GM12892 (cell line): ENCODE results near the gene CRYBG2.
A peak's percentile ranks its signal among the peaks of the same experiment; 100 is the strongest.

ENCODE experiments used
- DNase-seq: peaks from one replicate; pipeline ENCODE4 v3.0.0; 2011; ENCODE audit not compliant: insufficient read length
- FAIRE-seq: peaks from 2 replicates; lab custom pipeline; 2011; peaks lifted over from hg19 to GRCh38; lab: Jason Lieb, UNC
- POLR2A ChIP-seq: IDR thresholded peaks from 2 replicates; pipeline ENCODE4 v1.6.1; 2011; ENCODE audit warnings: low read depth, low read length, control low read depth
- POLR2AphosphoS5 ChIP-seq: IDR thresholded peaks from 2 replicates; pipeline ENCODE4 v1.6.1; 2011; ENCODE audit warnings: low read depth, low read length, control low read depth
- TAF1 ChIP-seq: IDR thresholded peaks from 2 replicates; pipeline ENCODE4 v1.6.1; 2011; ENCODE audit warnings: low read depth, mild to moderate bottlenecking, control low read depth, low read length, borderline replicate concordance

The CRYBG2 gene

GRCh38 chr1:26327956-26328362 is 26.0 kb downstream of the CRYBG2 start:
- DNase-seq (no peak), FAIRE-seq (no peak)
- no peak for TF ChIP-seq POLR2AphosphoS5
- no peak for TF ChIP-seq TAF1

GRCh38 chr1:26324550-26324949 is 29.4 kb downstream of the CRYBG2 start:
- no peak for FAIRE-seq
- TF ChIP-seq POLR2AphosphoS5 (no peak), TAF1 (no peak), POLR2A (no peak)
- no peak for DNase-seq

GRCh38 chr1:26323382-26323781 is 30.5 kb downstream of the CRYBG2 start:
- FAIRE-seq (no peak), DNase-seq (no peak)
- TF ChIP-seq TAF1 (no peak), POLR2AphosphoS5 (no peak), POLR2A (no peak)

- FAIRE-seq (no peak), DNase-seq (no peak)
- TF ChIP-seq POLR2AphosphoS5 (no peak), POLR2A (no peak), TAF1 (no peak)
These were observed 31.9 kb downstream of the CRYBG2 start for GRCh38 chr1:26322042-26322331.

- DNase-seq = peak; percentile 82
- TF ChIP-seq POLR2A (no peak), POLR2AphosphoS5 (no peak), TAF1 (no peak)
- FAIRE-seq = peak; percentile 94
These were observed 32.5 kb downstream of the CRYBG2 start for GRCh38 chr1:26321315-26322041.

- DNase-seq = no peak
- FAIRE-seq = no peak
- TF ChIP-seq TAF1 (no peak), POLR2AphosphoS5 (no peak), POLR2A (0 out of 2 replicates have a peak, but pooled peaks have one; percentile 12)
These were observed 33.0 kb downstream of the CRYBG2 start for GRCh38 chr1:26320896-26321295.

GRCh38 chr1:26318338-26319064 is 35.4 kb downstream of the CRYBG2 start:
- DNase-seq = no peak
- TF ChIP-seq POLR2AphosphoS5 (peak; percentile 4; the same call in 1 of the 2 replicates), TAF1 (no peak), POLR2A (0 out of 2 replicates have a peak, but pooled peaks have one; percentile 29)
- peak; percentile 95 for FAIRE-seq

GRCh38 chr1:26317612-26318337 is 36.2 kb downstream of the CRYBG2 start, which contains the start of gene CD52:
CD52 (plus strand) TSS chr1:26317958; CDS start chr1:26318018, 60 bp downstream.
- TF ChIP-seq TAF1 = no peak
- peak; percentile 75 for TF ChIP-seq POLR2AphosphoS5
- peak; percentile 81 for TF ChIP-seq POLR2A
- FAIRE-seq (peak; percentile 99), DNase-seq (peak; percentile 76)

GRCh38 chr1:26317146-26317545 is 36.8 kb downstream of the CRYBG2 start:
- DNase-seq (no peak), FAIRE-seq (no peak)
- TF ChIP-seq TAF1 (no peak), POLR2A (no peak)

GRCh38 chr1:26315874-26316850 is 37.8 kb downstream of the CRYBG2 start:
- TF ChIP-seq POLR2A (no peak), POLR2AphosphoS5 (no peak)
- FAIRE-seq (peak; percentile 93), DNase-seq (no peak)
